ENCODE data around the gene ASB7.

The ASB7 gene

GRCh38 chr15:100680726-100681125 is 78.3 kb downstream of the ASB7 start:
- Histone ChIP-seq H2BK15ac (replicated peaks; ENCODE audit: low read depth) (no peak overlapping the region), H3K4ac (ENCODE audit: low read depth, low read length) (no peak overlapping the region), H3K9ac (ENCODE audit: low read length) (no peak overlapping the region), H2AK5ac (ENCODE audit: low read length) (no peak overlapping the region), H4K5ac (ENCODE audit: low read length) (no peak overlapping the region), H3K18ac (ENCODE audit: low read length) (no peak overlapping the region), H3K4me2 (ENCODE audit: low read length) (no peak overlapping the region), H4K8ac (ENCODE audit: low read depth, low read length) (no peak overlapping the region), H3K79me2 (ENCODE audit: control insufficient read depth, insufficient read depth, low read length) (no peaks in the 10 kb centered on the region), H3K4me3 (ENCODE audit: low read length) (no peak overlapping the region), H3K4me1 (ENCODE audit: control insufficient read depth, low read depth, low read length) (no peaks in the 10 kb centered on the region), H3K27me3 (ENCODE audit: insufficient read depth, low read length, poor library complexity) (no peaks in the 10 kb centered on the region), H3K27ac (ENCODE audit: low read depth, low read length) (no peak overlapping the region), H2BK5ac (ENCODE audit: low read length) (no peak overlapping the region), H3K23ac (ENCODE audit: low read length) (no peak overlapping the region), H3K36me3 (ENCODE audit: control insufficient read depth, insufficient read depth, low read length) (no peaks in the 10 kb centered on the region), H2BK120ac (ENCODE audit: low read depth, low read length) (no peak overlapping the region), H3K79me1 (ENCODE audit: low read length) (no peaks in the 10 kb centered on the region), H3K56ac (ENCODE audit: low read length) (no peak overlapping the region)
- no peak for DNase-seq
- no CpG with 5 or more reads among the region's 6 CpGs for WGBS (ENCODE audit: extremely low coverage, insufficient coverage, low lambda C conversion rate)

GRCh38 chr15:100681335-100681746 is 79.0 kb downstream of the ASB7 start:
- no peak overlapping the region for H4K8ac ChIP-seq (ENCODE audit: low read depth, low read length)
- no CpG with 5 or more reads among the region's 3 CpGs for WGBS (ENCODE audit: extremely low coverage, insufficient coverage, low lambda C conversion rate)
- no peak overlapping the region for H2BK5ac ChIP-seq (ENCODE audit: low read length)
- H3K56ac ChIP-seq (ENCODE audit: low read length), result no peak overlapping the region
- H3K4me2 ChIP-seq (ENCODE audit: low read length), result no peak overlapping the region
- no peaks in the 10 kb centered on the region for H3K27me3 ChIP-seq (ENCODE audit: insufficient read depth, low read length, poor library complexity)
- H3K18ac ChIP-seq (ENCODE audit: low read length), result no peak overlapping the region
- no peaks in the 10 kb centered on the region for H3K79me1 ChIP-seq (ENCODE audit: low read length)
- H3K79me2 ChIP-seq (ENCODE audit: control insufficient read depth, insufficient read depth, low read length), result no peaks in the 10 kb centered on the region
- no peak overlapping the region for H3K27ac ChIP-seq (ENCODE audit: low read depth, low read length)
- no peak overlapping the region for H3K4me3 ChIP-seq (ENCODE audit: low read length)
- no peak overlapping the region for H2BK15ac ChIP-seq (replicated peaks; ENCODE audit: low read depth)
- no peak overlapping the region for H2BK120ac ChIP-seq (ENCODE audit: low read depth, low read length)
- H3K4me1 ChIP-seq (ENCODE audit: control insufficient read depth, low read depth, low read length), result no peaks in the 10 kb centered on the region
- H2AK5ac ChIP-seq (ENCODE audit: low read length), result no peak overlapping the region
- H3K36me3 ChIP-seq (ENCODE audit: control insufficient read depth, insufficient read depth, low read length), result no peaks in the 10 kb centered on the region
- DNase-seq, result no peak
- no peak overlapping the region for H3K4ac ChIP-seq (ENCODE audit: low read depth, low read length)
- no peak overlapping the region for H3K23ac ChIP-seq (ENCODE audit: low read length)
- H3K9ac ChIP-seq (ENCODE audit: low read length), result no peak overlapping the region
- H4K5ac ChIP-seq (ENCODE audit: low read length), result no peak overlapping the region

- Histone ChIP-seq H3K23ac (ENCODE audit: low read length) (no peak overlapping the region), H3K36me3 (ENCODE audit: control insufficient read depth, insufficient read depth, low read length) (no peaks in the 10 kb centered on the region), H2BK120ac (ENCODE audit: low read depth, low read length) (no peak overlapping the region), H3K56ac (ENCODE audit: low read length) (no peak overlapping the region), H3K4me3 (ENCODE audit: low read length) (no peak overlapping the region), H2AK5ac (ENCODE audit: low read length) (no peak overlapping the region), H3K27ac (ENCODE audit: low read depth, low read length) (no peak overlapping the region), H4K8ac (ENCODE audit: low read depth, low read length) (no peak overlapping the region), H3K4me1 (ENCODE audit: control insufficient read depth, low read depth, low read length) (no peaks in the 10 kb centered on the region), H3K79me2 (ENCODE audit: control insufficient read depth, insufficient read depth, low read length) (no peaks in the 10 kb centered on the region), H3K9ac (ENCODE audit: low read length) (no peak overlapping the region), H3K4me2 (ENCODE audit: low read length) (no peak overlapping the region), H3K79me1 (ENCODE audit: low read length) (no peaks in the 10 kb centered on the region), H3K27me3 (ENCODE audit: insufficient read depth, low read length, poor library complexity) (no peaks in the 10 kb centered on the region), H3K4ac (ENCODE audit: low read depth, low read length) (no peak overlapping the region), H3K18ac (ENCODE audit: low read length) (no peak overlapping the region), H2BK5ac (ENCODE audit: low read length) (no peak overlapping the region), H4K5ac (ENCODE audit: low read length) (no peak overlapping the region), H2BK15ac (replicated peaks; ENCODE audit: low read depth) (no peak overlapping the region)
- WGBS (ENCODE audit: extremely low coverage, insufficient coverage, low lambda C conversion rate), result no CpG with 5 or more reads among the region's 4 CpGs
- DNase-seq, result no peak
Observed at GRCh38 chr15:100682468-100682867, 80.1 kb downstream of the ASB7 start.

GRCh38 chr15:100683434-100683833 is 81.0 kb downstream of the ASB7 start:
- no peak overlapping the region for H3K23ac ChIP-seq (ENCODE audit: low read length)
- H3K4me1 ChIP-seq (ENCODE audit: control insufficient read depth, low read depth, low read length), result no peaks in the 10 kb centered on the region
- H3K9ac ChIP-seq (ENCODE audit: low read length), result no peak overlapping the region
- no peak overlapping the region for H4K8ac ChIP-seq (ENCODE audit: low read depth, low read length)
- H2AK5ac ChIP-seq (ENCODE audit: low read length), result no peak overlapping the region
- H3K27me3 ChIP-seq (ENCODE audit: insufficient read depth, low read length, poor library complexity), result no peaks in the 10 kb centered on the region
- no peak for DNase-seq
- H3K4me3 ChIP-seq (ENCODE audit: low read length), result no peak overlapping the region
- H3K4ac ChIP-seq (ENCODE audit: low read depth, low read length), result no peak overlapping the region
- no peaks in the 10 kb centered on the region for H3K79me2 ChIP-seq (ENCODE audit: control insufficient read depth, insufficient read depth, low read length)
- no peak overlapping the region for H3K4me2 ChIP-seq (ENCODE audit: low read length)
- no peaks in the 10 kb centered on the region for H3K36me3 ChIP-seq (ENCODE audit: control insufficient read depth, insufficient read depth, low read length)
- no peak overlapping the region for H3K18ac ChIP-seq (ENCODE audit: low read length)
- no peaks in the 10 kb centered on the region for H3K79me1 ChIP-seq (ENCODE audit: low read length)
- H3K27ac ChIP-seq (ENCODE audit: low read depth, low read length), result no peak overlapping the region
- H3K56ac ChIP-seq (ENCODE audit: low read length), result no peak overlapping the region
- no peak overlapping the region for H2BK120ac ChIP-seq (ENCODE audit: low read depth, low read length)
- H2BK15ac ChIP-seq (replicated peaks; ENCODE audit: low read depth), result no peak overlapping the region
- no peak overlapping the region for H4K5ac ChIP-seq (ENCODE audit: low read length)
- no CpG with 5 or more reads among the region's 6 CpGs for WGBS (ENCODE audit: extremely low coverage, insufficient coverage, low lambda C conversion rate)
- no peak overlapping the region for H2BK5ac ChIP-seq (ENCODE audit: low read length)

- Histone ChIP-seq H3K18ac (ENCODE audit: low read length) (no peak overlapping the region), H3K27me3 (ENCODE audit: insufficient read depth, low read length, poor library complexity) (no peaks in the 10 kb centered on the region), H3K56ac (ENCODE audit: low read length) (no peak overlapping the region), H2AK5ac (ENCODE audit: low read length) (no peak overlapping the region), H2BK5ac (ENCODE audit: low read length) (no peak overlapping the region), H4K8ac (ENCODE audit: low read depth, low read length) (no peak overlapping the region), H3K4ac (ENCODE audit: low read depth, low read length) (no peak overlapping the region), H3K79me2 (ENCODE audit: control insufficient read depth, insufficient read depth, low read length) (no peaks in the 10 kb centered on the region), H3K23ac (ENCODE audit: low read length) (no peak overlapping the region), H3K4me2 (ENCODE audit: low read length) (no peak overlapping the region), H3K4me3 (ENCODE audit: low read length) (no peak overlapping the region), H3K36me3 (ENCODE audit: control insufficient read depth, insufficient read depth, low read length) (no peaks in the 10 kb centered on the region), H2BK120ac (ENCODE audit: low read depth, low read length) (no peak overlapping the region), H4K5ac (ENCODE audit: low read length) (no peak overlapping the region), H3K79me1 (ENCODE audit: low read length) (no peaks in the 10 kb centered on the region), H3K27ac (ENCODE audit: low read depth, low read length) (no peak overlapping the region), H3K4me1 (ENCODE audit: control insufficient read depth, low read depth, low read length) (no peaks in the 10 kb centered on the region), H3K9ac (ENCODE audit: low read length) (no peak overlapping the region), H2BK15ac (replicated peaks; ENCODE audit: low read depth) (no peak overlapping the region)
- WGBS (ENCODE audit: extremely low coverage, insufficient coverage, low lambda C conversion rate), result no CpG with 5 or more reads among the region's 6 CpGs
- no peak for DNase-seq
Observed at GRCh38 chr15:100684591-100684990, 82.2 kb downstream of the ASB7 start.

- no peak overlapping the region for H2BK15ac ChIP-seq (replicated peaks; ENCODE audit: low read depth)
- no peaks in the 10 kb centered on the region for H3K36me3 ChIP-seq (ENCODE audit: control insufficient read depth, insufficient read depth, low read length)
- H3K4me3 ChIP-seq (ENCODE audit: low read length), result no peak overlapping the region
- WGBS (ENCODE audit: extremely low coverage, insufficient coverage, low lambda C conversion rate), result no CpG with 5 or more reads among the region's 23 CpGs
- H2BK5ac ChIP-seq (ENCODE audit: low read length), result no peak overlapping the region
- no peak for DNase-seq
- H3K4me2 ChIP-seq (ENCODE audit: low read length), result no peak overlapping the region
- no peak overlapping the region for H3K56ac ChIP-seq (ENCODE audit: low read length)
- H3K79me1 ChIP-seq (ENCODE audit: low read length), result no peaks in the 10 kb centered on the region
- no peak overlapping the region for H3K9ac ChIP-seq (ENCODE audit: low read length)
- no peak overlapping the region for H2BK120ac ChIP-seq (ENCODE audit: low read depth, low read length)
- no peak overlapping the region for H3K4ac ChIP-seq (ENCODE audit: low read depth, low read length)
- H3K27me3 ChIP-seq (ENCODE audit: insufficient read depth, low read length, poor library complexity), result no peaks in the 10 kb centered on the region
- H3K27ac ChIP-seq (ENCODE audit: low read depth, low read length), result no peak overlapping the region
- H4K8ac ChIP-seq (ENCODE audit: low read depth, low read length), result no peak overlapping the region
- H2AK5ac ChIP-seq (ENCODE audit: low read length), result no peak overlapping the region
- H3K79me2 ChIP-seq (ENCODE audit: control insufficient read depth, insufficient read depth, low read length), result no peaks in the 10 kb centered on the region
- no peak overlapping the region for H3K18ac ChIP-seq (ENCODE audit: low read length)
- H4K5ac ChIP-seq (ENCODE audit: low read length), result no peak overlapping the region
- H3K23ac ChIP-seq (ENCODE audit: low read length), result no peak overlapping the region
- no peaks in the 10 kb centered on the region for H3K4me1 ChIP-seq (ENCODE audit: control insufficient read depth, low read depth, low read length)
Observed at GRCh38 chr15:100686021-100686724, 83.8 kb downstream of the ASB7 start.
